ENCODE measurements around the gene TM6SF1. TPM values are rescaled to one million over a fixed set of nuclear protein-coding genes. Genes with fewer than 3 reads are reported as not detected.

Gene TM6SF1
- total RNA-seq, 1 experiment from 2014 or later = 0.79 TPM

DNA sequence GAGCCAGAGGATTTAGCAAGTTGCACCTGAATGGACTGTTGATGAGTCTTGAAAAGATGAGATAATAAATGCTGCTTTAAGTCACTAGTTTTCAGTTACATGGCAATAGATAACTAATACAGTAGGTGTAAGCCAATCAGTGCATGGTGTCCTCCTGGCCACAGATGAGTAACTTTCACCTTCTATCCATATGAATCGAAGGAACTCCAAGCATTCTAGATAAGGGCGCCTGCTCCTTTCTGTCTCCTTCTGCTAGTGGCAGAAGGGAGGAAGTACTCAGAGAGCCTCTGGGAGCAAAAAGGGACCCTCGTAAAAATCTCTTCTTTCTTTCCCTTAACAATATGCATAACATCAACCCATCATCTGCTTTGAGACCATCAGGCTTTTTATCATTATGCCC, 37.3 kb downstream of the TM6SF1 start (continued):
- TF ChIP-seq GRHL2 (CRISPR knock-in tag; IDR thresholded peaks at IDR 0.05; ENCODE audit: insufficient replicate concordance, severe bottlenecking) = no peak
- no peak for TF ChIP-seq ZNF138 (CRISPR knock-in tag; conservative IDR thresholded peaks at IDR 0.05)
- TF ChIP-seq CREM (CRISPR knock-in tag; IDR thresholded peaks at IDR 0.05) = no peak
- TF ChIP-seq, protein P1, sequence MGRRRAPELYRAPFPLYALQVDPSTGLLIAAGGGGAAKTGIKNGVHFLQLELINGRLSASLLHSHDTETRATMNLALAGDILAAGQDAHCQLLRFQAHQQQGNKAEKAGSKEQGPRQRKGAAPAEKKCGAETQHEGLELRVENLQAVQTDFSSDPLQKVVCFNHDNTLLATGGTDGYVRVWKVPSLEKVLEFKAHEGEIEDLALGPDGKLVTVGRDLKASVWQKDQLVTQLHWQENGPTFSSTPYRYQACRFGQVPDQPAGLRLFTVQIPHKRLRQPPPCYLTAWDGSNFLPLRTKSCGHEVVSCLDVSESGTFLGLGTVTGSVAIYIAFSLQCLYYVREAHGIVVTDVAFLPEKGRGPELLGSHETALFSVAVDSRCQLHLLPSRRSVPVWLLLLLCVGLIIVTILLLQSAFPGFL (CRISPR knock-in tag; IDR thresholded peaks at IDR 0.05; ENCODE audit: borderline replicate concordance) = no peak
- TF ChIP-seq, protein P2, sequence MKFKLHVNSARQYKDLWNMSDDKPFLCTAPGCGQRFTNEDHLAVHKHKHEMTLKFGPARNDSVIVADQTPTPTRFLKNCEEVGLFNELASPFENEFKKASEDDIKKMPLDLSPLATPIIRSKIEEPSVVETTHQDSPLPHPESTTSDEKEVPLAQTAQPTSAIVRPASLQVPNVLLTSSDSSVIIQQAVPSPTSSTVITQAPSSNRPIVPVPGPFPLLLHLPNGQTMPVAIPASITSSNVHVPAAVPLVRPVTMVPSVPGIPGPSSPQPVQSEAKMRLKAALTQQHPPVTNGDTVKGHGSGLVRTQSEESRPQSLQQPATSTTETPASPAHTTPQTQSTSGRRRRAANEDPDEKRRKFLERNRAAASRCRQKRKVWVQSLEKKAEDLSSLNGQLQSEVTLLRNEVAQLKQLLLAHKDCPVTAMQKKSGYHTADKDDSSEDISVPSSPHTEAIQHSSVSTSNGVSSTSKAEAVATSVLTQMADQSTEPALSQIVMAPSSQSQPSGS (CRISPR knock-in tag; IDR thresholded peaks at IDR 0.05; ENCODE audit: borderline replicate concordance, low read depth) = no peak
- TF ChIP-seq, protein P3, sequence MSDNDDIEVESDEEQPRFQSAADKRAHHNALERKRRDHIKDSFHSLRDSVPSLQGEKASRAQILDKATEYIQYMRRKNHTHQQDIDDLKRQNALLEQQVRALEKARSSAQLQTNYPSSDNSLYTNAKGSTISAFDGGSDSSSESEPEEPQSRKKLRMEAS (CRISPR knock-in tag; IDR thresholded peaks at IDR 0.05) = no peak

DNA sequence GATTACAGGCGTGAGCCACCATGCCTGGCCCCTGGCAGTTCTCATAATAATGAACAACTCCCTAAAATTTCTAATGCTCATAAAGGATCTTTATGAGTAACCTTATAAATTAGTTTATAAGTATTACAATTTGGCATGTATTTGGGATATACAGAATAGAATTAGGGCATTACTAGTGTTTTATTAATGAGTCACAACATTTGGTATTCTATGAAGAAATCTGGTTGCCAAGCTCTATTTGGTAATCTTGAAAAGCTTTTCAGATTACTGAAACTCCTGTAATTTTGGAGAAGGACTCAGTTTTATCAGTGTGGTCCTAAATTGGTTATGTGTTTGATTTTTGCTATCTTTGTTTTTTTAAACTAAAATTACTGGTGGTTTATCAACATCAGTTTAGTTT, 45.8 kb downstream of the TM6SF1 start:
- ChIA-PET POLR2A (interaction anchor here (0.6 kb wide), 2 partner anchors 33 to 85 kb away, joined by 3 to 9 read pairs; no protein-coding TSS in a partner anchor), CTCF (no interaction called here)
- TF ChIP-seq IRF2 (CRISPR knock-in tag; IDR thresholded peaks at IDR 0.05; ENCODE audit: borderline replicate concordance, low read depth) (no peak), ZNF416 (CRISPR knock-in tag; IDR thresholded peaks at IDR 0.05) (no peak), MXD4 (CRISPR knock-in tag; IDR thresholded peaks at IDR 0.05; ENCODE audit: borderline replicate concordance) (no peak), NFE2L1 (CRISPR knock-in tag; IDR thresholded peaks at IDR 0.05) (no peak), JAZF1 (CRISPR knock-in tag; IDR thresholded peaks at IDR 0.05) (no peak), TCF7 (CRISPR knock-in tag; IDR thresholded peaks at IDR 0.05; ENCODE audit: low read depth) (no peak), MYBL2 (CRISPR knock-in tag; IDR thresholded peaks at IDR 0.05) (no peak), CBFB (CRISPR knock-in tag; IDR thresholded peaks at IDR 0.05; ENCODE audit: low read depth) (no peak), ZBTB21 (CRISPR knock-in tag; IDR thresholded peaks at IDR 0.05; ENCODE audit: borderline replicate concordance) (no peak), GTF2I (CRISPR knock-in tag; conservative IDR thresholded peaks at IDR 0.05) (no peak), SOX15 (CRISPR knock-in tag; IDR thresholded peaks at IDR 0.05) (no peak), ZNF317 (CRISPR knock-in tag; IDR thresholded peaks at IDR 0.05; ENCODE audit: borderline replicate concordance, low read depth) (no peak)
- TF ChIP-seq, protein P3 (CRISPR knock-in tag; IDR thresholded peaks at IDR 0.05) = no peak
- Mint-ChIP-seq H3K9me3 (no peaks in the 10 kb centered on the region), H3K4me3 (no peak overlapping the region), H3K36me3 (peaks cover 48% of the 10 kb centered on the region), H3K27me3 (ENCODE audit: low read depth) (no peaks in the 10 kb centered on the region), H3K27ac (no peak overlapping the region), H3K4me1 (peaks cover 19% of the 10 kb centered on the region)
- ATAC-seq (no peak), DNase-seq (ENCODE audit: low spot score) (no peak)

DNA sequence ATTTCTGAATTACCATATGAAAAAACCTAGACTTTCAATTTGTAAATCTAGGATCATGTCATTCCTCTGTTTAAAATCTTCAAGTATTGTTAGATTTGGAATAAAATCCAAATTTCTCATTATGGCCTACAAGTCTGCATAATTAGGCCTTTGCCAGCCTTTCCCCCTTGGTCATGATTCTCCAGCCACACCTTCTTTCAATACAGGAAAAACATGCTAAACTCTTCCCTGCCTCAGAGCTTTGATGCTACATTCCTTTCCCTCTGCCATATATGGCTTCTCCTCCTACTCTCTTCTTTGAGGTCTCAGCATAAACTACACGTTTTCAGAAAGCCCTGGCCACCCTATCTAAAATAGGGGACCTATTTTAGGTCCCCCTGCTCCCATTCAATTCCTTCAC, 48.5 kb downstream of the TM6SF1 start:
- Mint-ChIP-seq H3K9me3 (no peaks in the 10 kb centered on the region), H3K4me3 (no peak overlapping the region), H3K27me3 (ENCODE audit: low read depth) (no peaks in the 10 kb centered on the region), H3K27ac (0 out of 2 replicates have a peak overlapping the region, but pooled peaks have one; percentile 3), H3K4me1 (peaks cover 6% of the 10 kb centered on the region), H3K36me3 (peaks cover 33% of the 10 kb centered on the region)
- ChIA-PET CTCF (no interaction called here), POLR2A (interaction anchor here (1.3 kb wide), 1 partner anchor 52 kb away, joined by 3 read pairs; no protein-coding TSS in a partner anchor)
- ATAC-seq = 0 out of 2 replicates have a peak, but pooled peaks have one; percentile 39
- DNase-seq (ENCODE audit: low spot score) = no peak
- TF ChIP-seq ELF4 (CRISPR knock-in tag; IDR thresholded peaks at IDR 0.05; ENCODE audit: low read depth) (no peak), NR2C2 (CRISPR knock-in tag; IDR thresholded peaks at IDR 0.05) (no peak), CBFB (CRISPR knock-in tag; IDR thresholded peaks at IDR 0.05; ENCODE audit: low read depth) (no peak), ZNF232 (CRISPR knock-in tag; IDR thresholded peaks at IDR 0.05) (no peak), MYBL2 (CRISPR knock-in tag; IDR thresholded peaks at IDR 0.05) (no peak), NFYB (CRISPR knock-in tag; conservative IDR thresholded peaks at IDR 0.05; ENCODE audit: low read depth) (no peak), RORB (CRISPR knock-in tag; IDR thresholded peaks at IDR 0.05) (no peak), FOXJ3 (CRISPR knock-in tag; IDR thresholded peaks at IDR 0.05; ENCODE audit: borderline replicate concordance) (no peak), SMAD4 (CRISPR knock-in tag; IDR thresholded peaks at IDR 0.05) (no peak), ZNF396 (CRISPR knock-in tag; IDR thresholded peaks at IDR 0.05; ENCODE audit: borderline replicate concordance) (no peak), NR1H2 (CRISPR knock-in tag; IDR thresholded peaks at IDR 0.05) (no peak)
- TF ChIP-seq, protein P1 (CRISPR knock-in tag; IDR thresholded peaks at IDR 0.05; ENCODE audit: borderline replicate concordance) = no peak
- TF ChIP-seq, protein P4, sequence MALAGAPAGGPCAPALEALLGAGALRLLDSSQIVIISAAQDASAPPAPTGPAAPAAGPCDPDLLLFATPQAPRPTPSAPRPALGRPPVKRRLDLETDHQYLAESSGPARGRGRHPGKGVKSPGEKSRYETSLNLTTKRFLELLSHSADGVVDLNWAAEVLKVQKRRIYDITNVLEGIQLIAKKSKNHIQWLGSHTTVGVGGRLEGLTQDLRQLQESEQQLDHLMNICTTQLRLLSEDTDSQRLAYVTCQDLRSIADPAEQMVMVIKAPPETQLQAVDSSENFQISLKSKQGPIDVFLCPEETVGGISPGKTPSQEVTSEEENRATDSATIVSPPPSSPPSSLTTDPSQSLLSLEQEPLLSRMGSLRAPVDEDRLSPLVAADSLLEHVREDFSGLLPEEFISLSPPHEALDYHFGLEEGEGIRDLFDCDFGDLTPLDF (CRISPR knock-in tag; IDR thresholded peaks at IDR 0.05) = no peak
